Measurements from ENCODE around the gene HOXC9.

GRCh38 chr12:53976823-53977595 is 23.0 kb upstream of the HOXC9 start:
- TF ChIP-seq CTCF (IDR thresholded peaks at IDR 0.05; ENCODE audit: insufficient read depth, low read length) (no peak), POLR2AphosphoS5 (IDR thresholded peaks at IDR 0.05; ENCODE audit: low read depth) (no peak), REST (IDR thresholded peaks at IDR 0.05; ENCODE audit: insufficient replicate concordance, low read depth) (no peak), GABPA (IDR thresholded peaks at IDR 0.05; ENCODE audit: low read depth) (no peak)
